Adipose tissue (tissue), 3 donors: ENCODE data around the gene C6orf132. TPM values are rescaled to one million over a fixed set of nuclear protein-coding genes. Genes with fewer than 3 reads are reported as not detected.

ENCODE experiments used
- H3K27ac ChIP-seq: one replicate; pipeline ENCODE4 v1.5.1; 2013; ENCODE audit warnings: low read depth, low read length
- WGBS, 3 donors: extraction: QIAGEN DNeasy Blood & Tissue Kit; methylation state at CpG; one replicate each; pipeline ENCODE4 v1.1.7; 2013; 5-methylcytosine and 5-hydroxymethylcytosine counted together
- polyA plus RNA-seq, 3 donors: library from polyadenylated mRNA; stranded (reverse); fragments of 200-250 nt; gene quantifications; one replicate each; pipeline ENCODE4 v1.2.3, GENCODE V29; 2013
- donor health status: healthy with polysubstance abuse.
- donor health status: Bipolar disorder and iron deficiency.
- donor health status: healthy.

The C6orf132 gene
- polyA plus RNA-seq, 3 donors = 5.8 to 11.2 (median 6.2) TPM

DNA sequence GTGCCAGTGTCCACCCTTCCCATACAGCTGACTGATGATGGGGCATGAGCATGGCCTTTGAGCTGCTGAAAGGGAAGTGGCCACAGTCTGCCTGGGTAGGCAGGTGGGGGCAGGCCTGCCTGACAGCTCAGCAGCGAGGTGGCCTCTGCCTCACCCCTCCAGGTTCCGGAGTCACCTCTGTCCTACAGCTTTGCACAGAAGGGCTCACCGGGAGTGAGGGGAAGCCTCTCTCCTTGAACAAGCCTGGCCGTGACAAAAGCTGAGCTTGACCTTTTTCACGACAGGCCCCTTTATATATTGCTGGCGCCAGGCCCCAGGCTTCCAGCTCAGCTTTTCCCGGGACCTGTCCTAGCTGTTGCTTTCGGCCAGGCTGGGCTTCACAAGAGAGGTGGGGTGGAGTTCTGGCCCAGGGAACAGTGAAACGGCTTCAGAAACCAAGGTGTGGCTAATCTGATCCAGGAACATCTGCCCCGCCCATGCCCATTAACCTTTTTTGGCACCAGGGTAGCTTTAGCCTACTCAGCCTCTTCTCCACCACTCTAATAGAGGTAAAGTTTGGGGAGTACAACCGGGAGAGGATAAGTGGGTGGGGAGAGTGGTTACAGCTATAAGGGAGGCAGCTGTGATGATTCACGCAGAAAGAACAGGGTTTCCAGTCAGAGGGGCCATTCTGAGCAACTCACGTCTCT, 42.9 kb downstream of the C6orf132 start:
- no peak overlapping the region for H3K27ac ChIP-seq
- 37 to 54% (median 54%) methylated on average over 13 of the region's 13 CpGs for WGBS, 3 donors

DNA sequence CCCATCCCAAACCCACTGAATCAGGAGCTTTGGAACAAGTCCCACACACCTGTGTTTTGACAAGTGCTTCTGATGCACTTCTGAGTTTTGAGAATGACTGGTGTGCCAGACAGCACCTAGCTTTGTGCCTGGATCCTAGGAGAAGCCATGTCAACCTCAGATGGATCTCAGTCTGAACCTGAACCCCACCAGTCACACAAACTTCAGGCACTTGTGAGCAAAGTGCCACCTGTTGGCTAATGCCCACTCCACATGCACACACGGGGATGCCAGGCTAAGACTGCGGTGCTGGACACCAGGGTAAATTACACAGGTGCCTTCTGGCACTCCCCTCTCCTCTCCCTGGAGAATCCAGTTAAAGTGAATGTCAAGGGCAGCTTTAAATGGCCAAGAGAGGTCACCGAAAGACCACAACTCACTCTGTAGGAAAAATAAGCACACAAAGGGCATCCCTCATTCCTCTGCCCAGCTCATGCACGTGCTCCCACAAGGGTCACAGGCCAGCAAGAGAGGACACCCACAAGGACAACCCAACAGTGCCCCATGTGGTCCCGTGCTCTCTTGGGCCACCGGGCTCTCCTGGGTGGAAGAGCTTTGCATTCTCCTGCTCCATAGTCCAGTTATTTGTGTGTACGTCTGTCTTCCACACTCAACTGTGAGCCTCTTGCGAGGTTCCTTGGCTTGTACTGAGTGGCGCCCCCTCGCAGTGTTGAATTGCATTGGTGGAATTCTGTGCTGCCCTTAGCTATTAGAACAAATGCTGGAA, 46.5 kb downstream of the C6orf132 start:
- 67 to 86% (median 68%) methylated on average over 10 of the region's 10 CpGs for WGBS, 3 donors
- no peak overlapping the region for H3K27ac ChIP-seq

DNA sequence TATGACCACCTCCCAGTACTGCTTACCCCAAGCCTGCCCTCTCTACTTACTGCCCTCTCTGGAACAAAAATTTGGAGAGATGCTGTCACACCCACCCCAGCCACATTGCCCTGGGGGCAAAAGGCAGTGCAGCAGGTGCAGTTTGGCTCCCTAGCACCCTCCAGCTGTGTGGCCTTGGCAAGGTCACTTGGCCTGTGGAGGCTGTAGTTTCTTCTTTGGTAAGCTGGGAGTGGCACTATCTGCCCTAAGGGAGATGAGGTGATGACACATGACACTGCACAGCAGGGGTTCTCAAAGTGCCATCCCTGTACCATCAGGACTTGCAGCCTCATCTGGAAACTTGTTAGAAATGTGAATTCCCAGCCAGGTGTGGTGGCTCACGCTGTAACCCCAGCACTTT, 47.3 kb downstream of the C6orf132 start:
- WGBS, 3 donors = 96 to 100% (median 97%) methylated on average over 1 of the region's 1 CpG
- H3K27ac ChIP-seq = no peak overlapping the region

DNA sequence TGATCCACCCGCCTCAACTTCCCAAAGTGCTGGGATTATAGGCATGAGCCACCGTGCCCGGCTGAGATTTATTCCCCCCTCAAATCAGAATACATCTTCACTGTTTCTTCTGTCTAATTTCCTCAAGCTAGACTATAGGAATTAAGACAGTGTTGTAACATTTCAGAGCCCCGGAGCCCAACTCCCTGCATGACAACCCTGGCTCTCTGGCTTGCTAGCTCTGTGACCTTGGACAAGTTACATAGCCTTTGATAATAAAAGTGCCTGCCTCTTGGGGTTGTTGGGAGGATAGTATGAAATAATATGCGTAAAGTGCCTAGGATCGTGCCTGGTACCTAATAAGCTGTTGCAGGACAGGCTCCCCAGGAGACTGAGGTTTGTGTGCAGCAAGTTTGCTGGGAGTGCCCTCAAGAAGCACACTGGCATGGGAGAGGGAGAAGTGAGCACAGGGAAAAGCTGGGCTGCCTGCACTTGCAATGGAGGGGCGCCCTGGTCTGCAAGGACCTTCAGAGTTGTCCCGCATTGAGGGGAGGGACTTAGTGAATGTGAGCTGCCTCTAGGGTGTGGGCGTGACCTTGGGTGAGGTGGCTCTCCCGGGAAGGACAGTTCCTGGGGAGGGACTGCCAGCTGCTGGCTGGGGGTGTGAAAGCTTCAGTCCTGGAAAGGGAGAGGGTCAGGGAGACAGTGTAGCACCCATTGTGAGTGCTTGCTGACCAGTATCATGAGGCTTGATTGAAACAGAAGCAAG, 48.7 kb downstream of the C6orf132 start:
- whole genome bisulfite sequencing, 3 donors = 47 to 78% (median 75%) methylated on average over 10 of the region's 10 CpGs
- H3K27ac ChIP-seq = no peak overlapping the region

DNA sequence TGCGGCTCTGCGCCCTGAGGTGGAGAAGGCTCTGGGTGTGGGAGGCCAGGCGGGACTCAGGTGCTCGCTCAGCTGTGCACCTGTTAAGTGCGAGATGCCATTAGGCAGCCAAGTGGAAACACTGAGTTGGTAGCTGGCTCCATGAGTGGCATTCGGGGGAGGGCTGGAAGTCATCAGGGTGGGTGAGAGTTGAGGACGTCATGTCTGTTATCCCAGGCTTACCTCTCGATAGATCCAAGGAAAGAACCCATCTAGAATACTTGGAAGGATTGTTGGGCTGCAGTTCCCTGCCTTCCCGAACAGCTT, 50.7 kb downstream of the C6orf132 start:
- WGBS, 3 donors = 84 to 93% (median 88%) methylated on average over 9 of the region's 9 CpGs
- no peak overlapping the region for H3K27ac ChIP-seq

DNA sequence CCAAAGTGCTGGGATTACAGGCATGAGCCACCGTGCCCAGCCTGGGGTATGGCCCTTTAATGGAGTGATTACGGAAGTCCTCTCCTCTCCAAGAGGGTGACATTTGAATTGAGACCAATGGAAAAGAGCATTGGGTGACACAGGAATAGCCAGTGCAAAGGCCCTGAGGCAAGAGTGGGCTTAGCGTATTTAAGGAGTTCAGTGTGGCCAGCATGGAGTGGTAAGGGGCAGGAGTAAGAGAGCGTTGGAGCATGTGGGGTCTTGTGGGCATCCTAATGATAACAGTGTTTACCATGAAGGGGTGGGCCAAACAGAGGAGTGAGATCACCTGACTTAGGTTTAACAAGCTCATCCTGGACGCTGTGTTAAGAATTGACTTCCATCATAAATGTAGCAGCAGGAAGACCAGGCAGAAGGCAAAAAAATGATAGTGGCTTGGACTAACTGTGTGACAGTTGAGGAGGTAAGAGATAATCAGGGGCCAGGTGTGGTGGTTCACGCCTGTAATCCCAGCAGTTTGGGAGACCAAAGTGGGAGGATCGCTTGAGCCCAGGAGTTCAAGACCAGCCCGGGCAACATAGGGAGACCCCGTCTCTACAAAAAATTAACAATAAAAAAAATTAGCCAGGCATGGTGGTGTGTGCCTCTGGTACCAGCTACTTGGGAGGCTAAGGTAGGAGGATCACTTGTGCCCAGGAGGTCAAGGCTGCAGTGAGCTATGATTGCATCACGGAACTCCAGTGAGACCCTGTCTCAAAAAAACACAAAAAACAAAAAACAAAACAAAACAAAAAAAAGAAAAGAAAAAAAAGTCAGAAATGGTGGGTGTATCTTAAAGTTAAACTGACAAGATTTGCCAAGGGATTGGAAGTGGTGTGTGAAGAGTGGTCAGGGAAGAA, 51.4 kb downstream of the C6orf132 start:
- WGBS, 3 donors = 91 to 95% (median 92%) methylated on average over 10 of the region's 10 CpGs
- H3K27ac ChIP-seq = no peak overlapping the region

DNA sequence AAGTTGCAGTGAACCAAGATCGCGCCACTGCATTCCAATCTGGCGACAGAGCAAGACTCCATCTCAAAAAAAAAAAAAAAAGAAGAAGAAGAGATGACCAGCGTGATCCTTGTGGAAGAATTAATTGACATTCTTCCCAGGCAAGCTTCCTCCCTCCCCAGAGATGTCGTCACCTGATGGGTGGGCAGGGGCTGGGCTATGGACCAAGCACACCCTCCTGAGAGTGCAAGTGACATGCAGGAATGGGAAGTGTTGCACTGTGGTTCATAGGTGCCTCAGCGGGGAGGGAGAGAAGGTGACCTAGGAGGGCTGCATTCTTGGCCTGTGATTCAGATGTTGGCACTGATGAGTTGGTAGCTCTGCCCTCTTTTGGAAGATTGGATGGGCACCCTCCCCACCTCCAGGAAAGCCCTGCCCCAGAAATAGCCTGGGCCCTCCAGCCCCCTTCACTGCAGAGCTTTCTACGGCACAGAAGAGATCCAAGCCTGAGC, 54.3 kb downstream of the C6orf132 start:
- no peak overlapping the region for H3K27ac ChIP-seq
- 87 to 90% (median 89%) methylated on average over 6 to 7 of the region's 7 CpGs for WGBS, 3 donors

DNA sequence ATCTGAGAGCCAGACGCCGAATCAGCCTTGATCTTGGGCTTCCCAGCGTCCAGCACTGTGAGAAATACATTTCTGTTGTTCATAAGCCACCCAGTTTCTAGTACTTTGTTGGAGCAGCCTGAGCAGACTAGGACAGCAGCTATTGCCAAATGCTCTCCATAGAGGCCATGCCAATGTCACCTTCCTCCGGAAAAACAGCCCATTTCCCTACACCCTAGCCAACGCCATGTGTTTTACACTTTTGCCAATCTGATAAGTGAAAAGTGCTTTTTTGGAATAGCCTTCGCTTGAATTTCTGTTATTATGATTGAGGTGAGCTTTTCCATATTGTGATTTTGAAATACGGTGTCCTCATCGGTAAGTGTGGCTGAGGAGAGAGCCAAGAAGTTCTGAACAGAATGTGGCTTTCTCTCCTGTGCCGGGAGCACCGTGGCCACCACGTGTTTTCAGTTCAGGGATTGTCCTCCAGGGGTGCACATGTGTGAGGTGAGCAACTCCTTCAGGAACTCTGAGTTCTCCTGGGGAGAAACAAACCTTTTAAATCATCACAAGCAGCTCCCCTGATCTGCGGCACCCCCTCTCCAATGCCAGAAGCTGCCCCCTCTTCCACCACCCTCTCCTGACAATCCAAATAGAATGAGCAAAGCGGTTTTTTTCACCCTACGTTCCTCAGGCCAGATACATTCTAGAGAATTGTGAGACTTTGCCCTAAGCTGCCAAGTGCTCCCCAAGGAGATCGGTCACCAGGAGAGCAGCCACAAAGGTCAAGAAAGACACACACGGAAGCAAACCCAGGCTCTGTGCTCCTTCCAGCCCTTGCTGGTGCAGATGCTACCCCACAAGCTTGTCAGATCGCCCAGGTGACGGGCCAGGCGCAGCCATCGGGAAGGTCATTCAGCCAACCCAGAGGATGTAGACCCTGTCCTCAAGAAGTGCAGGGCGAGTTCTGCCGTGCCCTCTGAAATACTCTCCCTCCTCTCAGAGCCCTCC, 56.1 kb downstream of the C6orf132 start:
- WGBS, 3 donors = 68 to 78% (median 76%) methylated on average over 22 of the region's 22 CpGs
- no peak overlapping the region for H3K27ac ChIP-seq

DNA sequence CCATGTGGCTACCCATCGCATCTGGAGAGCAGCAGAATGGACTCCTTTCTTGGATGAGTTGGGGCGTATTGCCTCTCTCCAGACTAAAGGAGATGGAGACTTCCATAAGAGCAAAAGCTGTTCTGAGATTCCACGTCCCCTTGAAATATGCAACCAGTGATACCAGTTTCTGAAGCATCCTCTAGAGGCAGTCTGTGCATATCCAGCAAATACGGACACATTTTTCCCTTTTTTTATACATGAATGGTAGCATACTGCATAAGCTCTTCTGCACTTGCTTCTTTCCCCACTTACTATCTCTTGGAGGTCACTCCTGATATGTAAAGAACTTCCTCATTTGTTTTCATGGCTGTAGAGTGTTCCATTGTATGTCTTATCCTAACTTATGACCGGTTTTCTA, 57.5 kb downstream of the C6orf132 start:
- H3K27ac ChIP-seq = no peak overlapping the region
- WGBS, 3 donors = 60 to 95% (median 87%) methylated on average over 5 of the region's 5 CpGs

DNA sequence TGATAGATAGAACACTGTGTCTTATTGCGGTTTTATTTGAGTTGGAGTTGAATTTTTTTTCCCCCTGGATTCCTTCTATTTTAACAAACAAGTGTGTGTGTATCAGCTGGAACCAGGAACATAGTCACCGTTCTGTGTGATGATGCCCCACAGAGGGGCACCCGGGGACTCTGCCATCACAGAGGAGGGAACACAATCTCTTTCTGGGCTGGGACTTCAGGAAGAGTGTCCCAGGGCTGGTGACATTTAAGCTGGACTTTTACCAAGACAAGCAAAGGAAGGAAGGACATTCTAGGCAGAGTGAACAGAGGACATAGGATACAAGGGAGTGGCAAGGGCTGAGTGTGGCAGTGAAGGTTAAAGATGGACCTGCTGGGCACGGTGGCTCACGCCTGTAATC, 58.9 kb downstream of the C6orf132 start:
- H3K27ac ChIP-seq = no peak overlapping the region
- WGBS, 3 donors = 70 to 89% (median 87%) methylated on average over 5 of the region's 5 CpGs

DNA sequence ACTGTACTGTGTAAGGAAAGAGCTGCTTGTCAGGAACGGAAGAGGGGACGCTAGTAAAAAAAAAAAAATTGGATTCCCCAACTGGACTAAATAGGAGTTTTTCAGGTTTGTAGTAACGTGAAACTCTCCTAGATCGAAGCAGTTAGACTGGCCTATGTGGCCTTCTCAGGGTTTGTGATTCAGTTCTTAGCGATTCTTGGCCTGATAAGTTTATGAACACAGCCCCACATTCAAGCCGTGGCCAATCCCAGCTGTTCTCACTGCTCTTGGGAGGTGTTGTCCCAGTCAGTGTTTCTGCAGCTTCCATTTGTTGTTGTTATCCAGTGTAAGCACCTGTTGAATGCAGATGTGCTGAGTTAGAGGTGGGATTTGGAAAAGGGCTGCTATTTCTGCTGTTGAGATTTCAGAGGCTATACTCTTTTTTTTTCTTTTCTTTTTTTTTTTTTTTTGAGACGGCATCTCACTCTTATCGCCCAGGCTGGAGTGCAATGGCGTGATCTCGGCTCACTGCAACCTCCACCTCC, 62.4 kb downstream of the C6orf132 start:
- WGBS, 3 donors = 84 to 96% (median 94%) methylated on average over 6 to 10 of the region's 10 CpGs
- no peak overlapping the region for H3K27ac ChIP-seq

DNA sequence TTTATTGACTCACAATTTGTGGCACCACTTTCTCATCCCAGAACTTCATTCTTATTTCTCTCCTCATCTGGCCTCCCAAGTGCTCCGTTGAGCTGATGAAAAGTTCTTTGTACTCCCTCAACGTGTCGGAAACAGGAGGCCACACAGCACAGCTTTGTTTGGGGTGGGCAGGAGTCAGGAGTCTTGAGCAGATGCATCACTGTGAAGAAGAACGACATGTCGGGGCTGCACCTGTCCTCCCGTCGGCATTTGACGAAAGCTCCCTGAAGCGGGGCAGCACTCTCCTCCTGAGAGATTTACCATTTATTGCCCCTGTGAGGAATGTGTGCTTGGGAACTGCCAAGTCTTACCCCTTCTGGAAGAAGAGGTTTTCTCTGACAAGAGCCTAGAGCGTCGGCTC, 64.0 kb downstream of the C6orf132 start:
- WGBS, 3 donors = 92 to 94% (median 93%) methylated on average over 11 of the region's 11 CpGs
- H3K27ac ChIP-seq = no peak overlapping the region

DNA sequence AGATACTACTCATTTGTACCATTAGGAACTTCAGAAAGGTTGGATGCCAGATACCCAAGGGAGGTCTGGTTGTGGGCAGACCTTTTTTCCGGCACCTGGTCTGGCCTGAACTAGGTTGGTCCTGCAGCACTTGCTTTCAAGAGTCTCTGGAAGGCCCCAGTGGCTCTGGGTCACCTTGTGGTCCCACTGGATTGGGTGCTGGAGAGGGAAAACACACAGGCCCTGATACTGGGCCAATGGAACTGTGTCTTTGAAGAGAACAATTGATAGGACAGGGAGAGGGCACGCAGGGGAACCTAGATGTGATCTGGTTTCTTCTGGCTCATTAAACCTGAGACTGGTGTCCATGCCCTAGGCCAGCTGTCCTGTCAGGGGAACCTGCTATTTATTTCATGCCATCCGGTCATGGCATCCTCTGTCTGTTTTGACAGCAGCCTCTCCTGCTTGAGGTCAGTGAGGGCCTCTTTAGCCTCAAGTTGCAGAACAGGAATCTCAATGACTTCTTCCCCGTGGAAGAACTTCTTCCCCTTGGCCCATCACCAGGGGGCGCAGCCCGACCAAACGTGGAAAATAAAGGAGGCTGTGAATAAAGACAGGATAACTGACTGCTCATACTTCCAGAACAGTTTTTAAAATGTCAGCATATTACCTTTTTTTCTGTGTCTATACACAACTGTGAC, 67.1 kb downstream of the C6orf132 start:
- H3K27ac ChIP-seq = no peak overlapping the region

DNA sequence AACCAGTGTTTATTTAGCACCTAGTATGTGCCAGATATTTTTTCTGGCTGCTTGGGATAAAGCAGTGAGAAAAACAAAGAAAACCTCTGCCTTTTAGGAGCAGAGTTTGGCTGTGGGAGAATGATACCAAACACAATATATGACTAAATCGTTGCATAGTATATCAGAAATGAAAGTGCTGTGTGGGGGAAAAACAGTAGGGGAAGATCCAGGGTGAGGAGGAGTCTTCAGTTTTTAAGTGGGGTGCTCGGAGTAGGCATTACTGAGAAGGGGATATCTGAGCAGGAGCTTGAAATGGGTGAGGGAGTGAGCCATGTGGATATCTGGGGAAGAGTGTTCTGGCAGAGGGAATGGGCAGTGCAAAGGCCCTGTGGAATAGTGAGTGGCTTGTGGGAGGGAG, 69.1 kb downstream of the C6orf132 start:
- no peak overlapping the region for H3K27ac ChIP-seq
- WGBS, 3 donors = 79 to 90% (median 86%) methylated on average over 2 of the region's 2 CpGs

More for the DNA sequence above, 67.1 kb downstream of the C6orf132 start:
- WGBS, 3 donors = 31 to 39% (median 39%) methylated on average over 7 of the region's 7 CpGs

DNA sequence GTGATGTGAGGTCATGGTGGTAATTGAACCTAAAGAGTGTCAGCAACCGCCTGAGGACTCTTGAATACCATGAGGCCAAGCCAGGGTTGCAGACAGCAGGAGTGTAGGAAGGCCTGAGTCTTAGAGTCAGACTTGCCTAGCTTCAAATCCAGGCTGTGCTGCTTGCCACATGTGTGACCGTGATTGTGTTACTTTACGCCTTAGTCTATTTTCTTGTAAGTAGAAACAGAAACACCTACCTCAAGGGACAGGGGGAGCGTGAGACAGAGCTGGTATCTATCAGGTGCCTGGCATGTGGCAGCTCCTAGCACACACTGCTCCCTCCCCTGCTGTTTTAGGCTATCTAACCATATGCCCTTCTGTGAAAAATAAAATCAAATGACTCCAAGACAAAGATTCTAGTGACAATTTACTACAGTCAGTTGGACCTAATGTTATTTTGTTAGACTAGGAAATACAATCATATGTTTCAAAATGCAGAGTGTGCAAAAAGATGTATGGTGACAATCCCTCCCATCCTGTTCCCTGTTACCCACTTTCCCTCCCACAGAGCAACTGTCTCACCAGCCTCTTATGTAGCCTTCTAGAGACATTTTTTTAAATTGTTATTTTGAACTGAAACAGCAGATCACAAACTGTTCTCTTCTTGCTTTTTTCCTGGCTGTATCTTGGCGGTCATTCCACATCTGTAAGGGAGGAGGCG, 70.4 kb downstream of the C6orf132 start:
- WGBS, 3 donors = 68 to 88% (median 73%) methylated on average over 6 of the region's 6 CpGs

More for the DNA sequence above, 70.4 kb downstream of the C6orf132 start:
- no peak overlapping the region for H3K27ac ChIP-seq
